ENCODE data around the gene ZC3H4. TPM values are rescaled to one million over a fixed set of nuclear protein-coding genes. Genes with fewer than 3 reads are reported as not detected.

ZC3H4 gene
- total RNA-seq, 1 experiment from 2014 or later, result 8.2 TPM

GRCh38 chr19:47026156-47026555 lies 87.4 kb downstream of the ZC3H4 start:
- H3K4me3 ChIP-seq, result no peak overlapping the region
- DNase-seq, result no peak
- no peaks in the 10 kb centered on the region for H3K36me3 ChIP-seq
- no peaks in the 10 kb centered on the region for H3K9me3 ChIP-seq
- H3K27me3 ChIP-seq, result peaks cover 46% of the 10 kb centered on the region

GRCh38 chr19:47024502-47024901 lies 89.1 kb downstream of the ZC3H4 start:
- Histone ChIP-seq H3K4me3 (no peak overlapping the region), H3K36me3 (no peaks in the 10 kb centered on the region), H3K27me3 (peaks cover 53% of the 10 kb centered on the region), H3K9me3 (no peaks in the 10 kb centered on the region)
- no peak for DNase-seq

- H3K9me3 ChIP-seq, result no peaks in the 10 kb centered on the region
- DNase-seq, result no peak
- peaks cover 55% of the 10 kb centered on the region for H3K27me3 ChIP-seq
- H3K36me3 ChIP-seq, result no peaks in the 10 kb centered on the region
- H3K4me3 ChIP-seq, result no peak overlapping the region
These were observed 90.2 kb downstream of the ZC3H4 start for GRCh38 chr19:47023448-47023794.

- H3K36me3 ChIP-seq, result no peaks in the 10 kb centered on the region
- H3K9me3 ChIP-seq, result no peaks in the 10 kb centered on the region
- DNase-seq, result no peak
- no peak overlapping the region for H3K4me3 ChIP-seq
- peaks cover 54% of the 10 kb centered on the region for H3K27me3 ChIP-seq
These were observed 90.8 kb downstream of the ZC3H4 start for GRCh38 chr19:47022541-47023447.

- H3K9me3 ChIP-seq, result no peaks in the 10 kb centered on the region
- no peak for DNase-seq
- H3K4me3 ChIP-seq, result no peak overlapping the region
- no peaks in the 10 kb centered on the region for H3K36me3 ChIP-seq
- peaks cover 54% of the 10 kb centered on the region for H3K27me3 ChIP-seq
These were observed 91.4 kb downstream of the ZC3H4 start for GRCh38 chr19:47022140-47022536.

GRCh38 chr19:47021536-47022139 lies 91.9 kb downstream of the ZC3H4 start:
- peak overlapping the region; percentile 33; the same call in 1 of the 2 replicates for H3K4me3 ChIP-seq
- DNase-seq, result peak; percentile 41
- peaks cover 54% of the 10 kb centered on the region for H3K27me3 ChIP-seq

GRCh38 chr19:47020992-47021496 lies 92.5 kb downstream of the ZC3H4 start:
- Histone ChIP-seq H3K27me3 (peaks cover 54% of the 10 kb centered on the region), H3K9me3 (no peaks in the 10 kb centered on the region), H3K36me3 (no peaks in the 10 kb centered on the region), H3K4me3 (peak overlapping the region; percentile 33)
- peak; percentile 29 for DNase-seq

More at GRCh38 chr19:47021536-47022139, 91.9 kb downstream of the ZC3H4 start:
- no peaks in the 10 kb centered on the region for H3K36me3 ChIP-seq
- no peaks in the 10 kb centered on the region for H3K9me3 ChIP-seq

GRCh38 chr19:47020132-47020805 lies 93.3 kb downstream of the ZC3H4 start:
- H3K27me3 ChIP-seq, result peaks cover 51% of the 10 kb centered on the region

GRCh38 chr19:47019431-47020041 lies 94.0 kb downstream of the ZC3H4 start, which contains the start of gene NPAS1:
TSS of gene NPAS1 (plus strand) at chr19:47019837. CDS start at chr19:47021048, 1,211 bp downstream.
- Histone ChIP-seq H3K27me3 (peaks cover 49% of the 10 kb centered on the region), H3K36me3 (no peaks in the 10 kb centered on the region), H3K9me3 (no peaks in the 10 kb centered on the region), H3K4me3 (peak within 1 kb of the TSS; percentile 33)
- DNase-seq, result no peak

More at GRCh38 chr19:47020132-47020805, 93.3 kb downstream of the ZC3H4 start:
- H3K4me3 ChIP-seq, result peak overlapping the region; percentile 22
- DNase-seq, result peak; percentile 31
- H3K9me3 ChIP-seq, result no peaks in the 10 kb centered on the region
- no peaks in the 10 kb centered on the region for H3K36me3 ChIP-seq

GRCh38 chr19:47018923-47019322 lies 94.7 kb downstream of the ZC3H4 start:
- Histone ChIP-seq H3K36me3 (no peaks in the 10 kb centered on the region), H3K4me3 (no peak overlapping the region), H3K9me3 (no peaks in the 10 kb centered on the region), H3K27me3 (peaks cover 43% of the 10 kb centered on the region)
- DNase-seq, result no peak

Other genes starting within 250 kb of the ZC3H4 start
- 0.33 TPM in 1 of 2 replicates, not detected in the other for gene NPAS1, start 93.9 kb downstream of the ZC3H4 start, total RNA-seq (2014; rRNA removed; shearing (Covaris generic); ENCODE audit: low replicate concordance)
- gene TMEM160, start 65.2 kb downstream of the ZC3H4 start, total RNA-seq (2014; rRNA removed; shearing (Covaris generic); ENCODE audit: low replicate concordance), result 81.9 and 94.5 TPM in 2 replicates
- 389 and 411 TPM in 2 replicates for gene SAE1, start 17.1 kb upstream of the ZC3H4 start, total RNA-seq (2014; rRNA removed; shearing (Covaris generic); ENCODE audit: low replicate concordance)
- 14.7 and 38.8 TPM in 2 replicates for gene BBC3, start 117.4 kb upstream of the ZC3H4 start, total RNA-seq (2014; rRNA removed; shearing (Covaris generic); ENCODE audit: low replicate concordance)
- gene CCDC9, start 142.7 kb upstream of the ZC3H4 start, total RNA-seq (2014; rRNA removed; shearing (Covaris generic); ENCODE audit: low replicate concordance), result 17.5 and 22.9 TPM in 2 replicates
- gene INAFM1, start 161.1 kb upstream of the ZC3H4 start, total RNA-seq (2014; rRNA removed; shearing (Covaris generic); ENCODE audit: low replicate concordance), result 5.5 TPM in 1 of 2 replicates, not detected in the other
- not detected in 2 replicates for gene C5AR1, start 196.1 kb upstream of the ZC3H4 start, total RNA-seq (2014; rRNA removed; shearing (Covaris generic); ENCODE audit: low replicate concordance)
- gene C5AR2, start 218.4 kb upstream of the ZC3H4 start, total RNA-seq (2014; rRNA removed; shearing (Covaris generic); ENCODE audit: low replicate concordance), result not detected in 2 replicates
- 18.0 and 25.3 TPM in 2 replicates for gene DHX34, start 235.5 kb upstream of the ZC3H4 start, total RNA-seq (2014; rRNA removed; shearing (Covaris generic); ENCODE audit: low replicate concordance)

Data from MG63 (cell line).